Measurements from ENCODE around the gene KLHL3. TPM values are rescaled to one million over a fixed set of nuclear protein-coding genes. Genes with fewer than 3 reads are reported as not detected.

Gene KLHL3
- total and polyA plus RNA-seq, 7 experiments from 2014 or later = 4.6 to 47.3 (median 17.8) TPM

GRCh38 chr5:137695651-137696428 is 40.0 kb downstream of the KLHL3 start:
- Histone ChIP-seq H3K4me3 (ENCODE audit: low read length) (peak overlapping the region; percentile 38), H3K27ac (ENCODE audit: low read depth, low read length) (peak overlapping the region; percentile 58), H3K27me3 (ENCODE audit: control insufficient read depth in 2 of 2, insufficient read depth in 2 of 2, low read length in 2 of 2) (no peaks in the 10 kb centered on the region), H3K36me3 (ENCODE audit: control insufficient read depth in 2 of 3, insufficient read depth in 3 of 3, low read length in 3 of 3) (peaks cover 0 to 14% (median 5%) of the 10 kb centered on the region in 3 experiments), H3K9me3 (ENCODE audit: control insufficient read depth in 2 of 3, low read length in 3 of 3) (no peaks in the 10 kb centered on the region), H3K4me1 (ENCODE audit: control insufficient read depth in 2 of 2, insufficient read depth in 2 of 2, low read length in 2 of 2) (peaks cover 22 to 47% of the 10 kb centered on the region in 2 donors)
- ATAC-seq (peak; percentile 82), DNase-seq (peak in 8 of 9 donors; percentile 7 to 77 (median 68))
- Mint-ChIP-seq H3K4me1 (peaks cover 31 to 78% (median 76%) of the 10 kb centered on the region in 7 donors), H3K9me3 (peaks cover 0 to 4% (median 0%) of the 10 kb centered on the region in 11 donors), H3K36me3 (peaks cover 18 to 55% (median 34%) of the 10 kb centered on the region in 5 donors), H3K27me3 (no peaks in the 10 kb centered on the region), H3K4me3 (peak overlapping the region; percentile 62 to 85 (median 78)), H3K27ac (peak overlapping the region; percentile 90 to 98 (median 96))
- ChIA-PET CTCF (interaction anchor here (0.6 to 10.5 kb wide), 11 partner anchors 12 to 1786 kb away, joined by 3 to 156 read pairs (median 4); partner anchors contain the start of gene KLHL3), POLR2A (interaction anchor here (0.6 to 11.7 kb wide), 16 partner anchors 11 to 68 kb away, joined by 3 to 197 read pairs (median 6); partner anchors contain the start of genes HNRNPA0 and KLHL3)
- intact Hi-C loops (cut with micrococcal nuclease) = loop anchor here (1.0 to 5.0 kb wide), 5 partner anchors 35 to 56 kb away; partner anchors contain the start of gene HNRNPA0 (in 1 of the 2)

GRCh38 chr5:137693951-137694721 is 41.8 kb downstream of the KLHL3 start:
- Histone ChIP-seq H3K27me3 (ENCODE audit: control insufficient read depth in 2 of 2, insufficient read depth in 2 of 2, low read length in 2 of 2) (no peaks in the 10 kb centered on the region), H3K4me1 (ENCODE audit: control insufficient read depth in 2 of 2, insufficient read depth in 2 of 2, low read length in 2 of 2) (peaks cover 22 to 47% of the 10 kb centered on the region in 2 donors), H3K9me3 (ENCODE audit: control insufficient read depth in 2 of 3, low read length in 3 of 3) (no peaks in the 10 kb centered on the region), H3K4me3 (ENCODE audit: low read length) (no peak overlapping the region), H3K36me3 (ENCODE audit: control insufficient read depth in 2 of 3, insufficient read depth in 3 of 3, low read length in 3 of 3) (peaks cover 0 to 28% (median 5%) of the 10 kb centered on the region in 3 experiments), H3K27ac (ENCODE audit: low read depth, low read length) (no peak overlapping the region)
- Mint-ChIP-seq H3K27me3 (no peaks in the 10 kb centered on the region), H3K4me1 (peaks cover 31 to 67% (median 64%) of the 10 kb centered on the region in 7 donors), H3K27ac (peak overlapping the region in 8 of 9 donors; percentile 53 to 98 (median 94)), H3K36me3 (peaks cover 23 to 59% (median 42%) of the 10 kb centered on the region in 5 donors), H3K4me3 (peak overlapping the region in 4 of 10 donors; percentile 13 to 85 (median 48)), H3K9me3 (peaks cover 0 to 7% (median 0%) of the 10 kb centered on the region in 11 donors)
- ATAC-seq (no peak), DNase-seq (no peak)
- POLR2A ChIA-PET = interaction anchor here (1.0 to 11.7 kb wide), 10 partner anchors 8 to 61 kb away, joined by 3 to 197 read pairs (median 9); partner anchors contain the start of genes HNRNPA0 and KLHL3
- CTCF ChIA-PET = interaction anchor here (0.6 to 10.5 kb wide), 5 partner anchors 10 to 832 kb away, joined by 3 to 156 read pairs (median 14); partner anchors contain the start of gene KLHL3
- intact Hi-C loops (cut with micrococcal nuclease) = no loop called here

DNA sequence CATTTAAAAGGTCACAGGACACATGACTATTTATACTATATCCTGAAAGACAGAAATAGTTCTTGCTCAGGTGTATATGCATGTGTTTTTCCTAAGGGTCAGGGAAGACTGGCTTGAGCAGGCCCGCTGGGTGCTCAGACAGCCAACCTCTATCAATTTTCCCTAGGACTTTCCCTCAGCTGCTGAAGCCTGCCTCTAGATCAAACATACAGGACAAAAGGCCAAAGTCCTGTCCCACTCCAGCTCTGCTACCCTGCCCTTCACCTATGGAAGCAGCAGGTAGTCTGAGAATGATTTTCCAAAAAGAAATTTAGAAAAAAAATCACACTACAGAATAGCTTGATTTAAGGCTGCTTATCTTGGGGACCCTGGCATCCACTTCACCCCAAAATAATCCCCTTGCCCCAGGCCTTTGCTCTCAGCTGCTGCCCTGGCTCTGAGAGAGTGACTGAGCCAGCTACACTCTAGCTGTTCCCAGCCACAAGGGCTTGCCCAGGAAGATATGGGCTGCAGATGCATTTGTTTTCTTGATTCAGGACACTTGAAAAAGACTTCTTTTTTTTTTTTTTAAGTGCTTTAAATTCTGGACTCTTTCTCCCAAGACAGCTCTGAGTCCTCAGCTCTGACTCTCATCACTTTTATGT is 42.5 kb downstream of the KLHL3 start:
- H3K4me1 Mint-ChIP-seq = peaks cover 31 to 62% (median 57%) of the 10 kb centered on the region in 7 donors
- H3K9me3 ChIP-seq (ENCODE audit: control insufficient read depth in 2 of 3, low read length in 3 of 3) = no peaks in the 10 kb centered on the region
- peaks cover 0 to 33% (median 5%) of the 10 kb centered on the region in 3 experiments for H3K36me3 ChIP-seq (ENCODE audit: control insufficient read depth in 2 of 3, insufficient read depth in 3 of 3, low read length in 3 of 3)
- H3K4me3 ChIP-seq (ENCODE audit: low read length) = no peak overlapping the region
- ATAC-seq (no peak), DNase-seq (no peak)
- H3K27ac ChIP-seq (ENCODE audit: low read depth, low read length) = no peak overlapping the region
- H3K4me3 Mint-ChIP-seq = peak overlapping the region in 1 of 10 donors; percentile 85
- H3K27ac Mint-ChIP-seq = peak overlapping the region in 8 of 9 donors; percentile 49 to 97 (median 70)
- peaks cover 0 to 7% (median 0%) of the 10 kb centered on the region in 11 donors for H3K9me3 Mint-ChIP-seq
- H3K27me3 ChIP-seq (ENCODE audit: control insufficient read depth in 2 of 2, insufficient read depth in 2 of 2, low read length in 2 of 2) = no peaks in the 10 kb centered on the region
- ChIA-PET CTCF (interaction anchor here (0.7 to 10.5 kb wide), 5 partner anchors 10 to 56 kb away, joined by 3 to 156 read pairs (median 8); partner anchors contain the start of gene KLHL3), POLR2A (interaction anchor here (0.9 to 11.7 kb wide), 8 partner anchors 18 to 62 kb away, joined by 3 to 197 read pairs (median 10); partner anchors contain the start of genes HNRNPA0 and KLHL3)
- H3K36me3 Mint-ChIP-seq = peaks cover 25 to 61% (median 45%) of the 10 kb centered on the region in 5 donors
- H3K27me3 Mint-ChIP-seq = no peaks in the 10 kb centered on the region
- intact Hi-C loops (cut with micrococcal nuclease) = no loop called here
- H3K4me1 ChIP-seq (ENCODE audit: control insufficient read depth in 2 of 2, insufficient read depth in 2 of 2, low read length in 2 of 2) = peaks cover 22 to 42% of the 10 kb centered on the region in 2 donors

GRCh38 chr5:137689306-137689705 is 46.6 kb downstream of the KLHL3 start:
- POLR2A ChIA-PET = no interaction called here
- peaks cover 0 to under 1% of the 10 kb centered on the region in 2 donors for H3K4me1 ChIP-seq (ENCODE audit: control insufficient read depth in 2 of 2, insufficient read depth in 2 of 2, low read length in 2 of 2)
- peak overlapping the region in 2 of 9 donors; percentile 4 to 16 for H3K27ac Mint-ChIP-seq
- H3K4me3 Mint-ChIP-seq = no peak overlapping the region
- H3K4me3 ChIP-seq (ENCODE audit: low read length) = no peak overlapping the region
- H3K27ac ChIP-seq (ENCODE audit: low read depth, low read length) = no peak overlapping the region
- no peaks in the 10 kb centered on the region for H3K27me3 ChIP-seq (ENCODE audit: control insufficient read depth in 2 of 2, insufficient read depth in 2 of 2, low read length in 2 of 2)
- ATAC-seq (no peak), DNase-seq (no peak)
- no peaks in the 10 kb centered on the region for H3K9me3 ChIP-seq (ENCODE audit: control insufficient read depth in 2 of 3, low read length in 3 of 3)
- H3K9me3 Mint-ChIP-seq = peaks cover 0 to 3% (median 0%) of the 10 kb centered on the region in 11 donors
- intact Hi-C loops (cut with micrococcal nuclease) = no loop called here
- H3K36me3 ChIP-seq (ENCODE audit: control insufficient read depth in 2 of 3, insufficient read depth in 3 of 3, low read length in 3 of 3) = peaks cover 0 to 52% (median 5%) of the 10 kb centered on the region in 3 experiments
- peaks cover 7 to 34% (median 15%) of the 10 kb centered on the region in 7 donors for H3K4me1 Mint-ChIP-seq
- peaks cover 13 to 68% (median 42%) of the 10 kb centered on the region in 5 donors for H3K36me3 Mint-ChIP-seq
- CTCF ChIA-PET = interaction anchor here (1.2 to 10.5 kb wide), 2 partner anchors 20 to 49 kb away, joined by 5 to 156 read pairs; partner anchors contain the start of gene KLHL3
- no peaks in the 10 kb centered on the region for H3K27me3 Mint-ChIP-seq

GRCh38 chr5:137688210-137688840 is 47.6 kb downstream of the KLHL3 start:
- no peaks in the 10 kb centered on the region for H3K9me3 ChIP-seq (ENCODE audit: control insufficient read depth in 2 of 3, low read length in 3 of 3)
- H3K27me3 ChIP-seq (ENCODE audit: control insufficient read depth in 2 of 2, insufficient read depth in 2 of 2, low read length in 2 of 2) = no peaks in the 10 kb centered on the region
- no peaks in the 10 kb centered on the region for H3K4me1 ChIP-seq (ENCODE audit: control insufficient read depth in 2 of 2, insufficient read depth in 2 of 2, low read length in 2 of 2)
- CTCF ChIA-PET = interaction anchor here (1.2 to 1.3 kb wide), 2 partner anchors 19 to 28 kb away, joined by 5 read pairs; no protein-coding TSS in a partner anchor
- no peak overlapping the region for H3K4me3 ChIP-seq (ENCODE audit: low read length)
- POLR2A ChIA-PET = interaction anchor here (0.5 to 0.9 kb wide), 2 partner anchors 28 to 32 kb away, joined by 3 read pairs; no protein-coding TSS in a partner anchor
- Mint-ChIP-seq H3K9me3 (peaks cover 0 to 3% (median 0%) of the 10 kb centered on the region in 11 donors), H3K27ac (no peak overlapping the region), H3K4me1 (peaks cover 3 to 26% (median 6%) of the 10 kb centered on the region in 7 donors), H3K27me3 (no peaks in the 10 kb centered on the region), H3K4me3 (no peak overlapping the region), H3K36me3 (peaks cover 15 to 74% (median 42%) of the 10 kb centered on the region in 5 donors)
- peaks cover 0 to 59% (median 5%) of the 10 kb centered on the region in 3 experiments for H3K36me3 ChIP-seq (ENCODE audit: control insufficient read depth in 2 of 3, insufficient read depth in 3 of 3, low read length in 3 of 3)
- H3K27ac ChIP-seq (ENCODE audit: low read depth, low read length) = no peak overlapping the region
- intact Hi-C loops (cut with micrococcal nuclease) = no loop called here
- ATAC-seq (no peak), DNase-seq (no peak)

Data from naive thymus-derived CD4-positive, alpha-beta T cell (primary cell).